Pancreas (tissue), 10 donors: Measurements from ENCODE around the gene TTC39B. TPM values are rescaled to one million over a fixed set of nuclear protein-coding genes. Genes with fewer than 3 reads are reported as not detected.

Experiments
- ATAC-seq, 4 donors: fragments of 200-7000 bp; cut with Tn5 transposase; one replicate each; pipeline versions ENCODE4 v1.8.0 to v1.9.1; 2020; ENCODE audit warnings: mild to moderate bottlenecking in 4 of 4, moderate library complexity in 4 of 4
- DNase-seq, 6 donors: peaks; one replicate each; pipeline ENCODE4 v3.0.0-alpha.2; 2020
- FAIRE-seq: peaks from 2 replicates; lab custom pipeline; 2012; peaks lifted over from hg19 to GRCh38; lab: Jason Lieb, UNC
- H3K27ac ChIP-seq, 4 donors: fragments of 200-600 bp; sonication (generic); 1 replicate in 3 of 4; 2 replicates in 1 of 4; pipeline versions ENCODE4 v1.5.0 to v1.8.0; 2020
- H3K27me3 ChIP-seq, 4 donors: fragments of 200-600 bp; one replicate each; pipeline ENCODE4 v1.8.0; 2021
- H3K36me3 ChIP-seq, 3 donors: fragments of 200-600 bp; sonication (generic) in 1 of 3; one replicate each; pipeline versions ENCODE4 v1.5.0 to v1.8.0; 2020 to 2021
- H3K4me1 ChIP-seq, 3 donors: fragments of 200-600 bp; one replicate each; pipeline ENCODE4 v1.8.0; 2021
- H3K4me3 ChIP-seq, 4 donors: fragments of 200-600 bp; sonication (generic) in 2 of 4; one replicate each; pipeline versions ENCODE4 v1.5.0 to v1.8.0; 2020 to 2021
- H3K9me3 ChIP-seq, 4 donors: fragments of 200-600 bp; one replicate each; pipeline ENCODE4 v1.8.0; 2021
- WGBS, 2 donors: extraction: QIAGEN DNeasy Blood & Tissue Kit; methylation state at CpG; one replicate each; pipeline ENCODE4 v1.1.7; 2013; 5-methylcytosine and 5-hydroxymethylcytosine counted together
- intact Hi-C, 3 donors: fragments of 100-400 bp; cut with DNase I; formaldehyde crosslinking; loops; one replicate each; pipeline versions ENCODE4 v1.11.1 to v1.14.2; 2022
- polyA plus RNA-seq, 2 donors: library from polyadenylated mRNA; stranded (reverse); fragments of 200-250 nt; gene quantifications; one replicate each; pipeline ENCODE4 v1.2.3, GENCODE V29; 2013
- total RNA-seq, 6 donors: library from RNA; stranded (reverse); fragmentation: NEBNext Ultra II Directional in 4 of 6; extraction: Animal tissue kit (Norgen Biotek cat#: 25700) in 4 of 6; gene quantifications; one replicate each; pipeline versions ENCODE4 v1.2.1 to v1.2.4, GENCODE V29; 2021 to 2023
- TF ChIP-seq, protein P1 (sequence below), 4 donors: fragments of 200-600 bp; sonication (generic) in 3 of 4; IDR thresholded peaks; one replicate each; pipeline versions ENCODE4 v1.5.0 to v1.8.0; 2021; ENCODE audit warnings: antibody characterized with exemption in 4 of 4
- donor health status: healthy with polysubstance abuse.
- donor health status: DM: no; HTN: no; CAD: no; lungs with moderate emphysema.
- donor health status: DM: no; HTN: no; CAD: no.
- donor health status: control.
- donor health status: control.
- donor health status: Bipolar disorder and iron deficiency.
- donor health status: DM: yes; HTN: yes; CAD: no.
- donor health status: DM: no; HTN: no; CAD: no.
- donor health status: DM: no; HTN: no; CAD: no.
- donor health status: DM: yes; HTN: yes; CAD: no.

The TTC39B gene
- total and polyA plus RNA-seq, 8 donors = 1.5 to 12.1 (median 5.1) TPM

DNA sequence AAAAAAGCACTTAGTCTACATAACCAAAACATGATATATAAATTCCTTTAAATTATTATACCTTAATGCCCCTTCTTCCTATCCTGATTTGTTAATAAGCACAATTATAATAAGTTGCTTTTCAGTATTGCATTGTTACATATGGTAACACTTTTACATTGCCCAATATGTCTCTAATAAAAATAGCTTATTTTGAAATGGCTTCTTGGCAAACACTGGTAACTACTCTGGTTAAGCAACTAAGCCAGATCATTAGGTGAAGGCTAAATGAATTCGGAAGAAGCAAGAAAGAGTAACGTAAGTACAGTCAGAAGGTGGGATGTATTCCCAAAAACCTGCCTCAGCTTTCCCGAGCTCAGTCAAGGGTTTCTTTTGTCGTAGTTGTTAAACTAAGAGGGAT, 85.3 kb downstream of the TTC39B start:
- DNase-seq (no peak), FAIRE-seq (no peak), ATAC-seq (no peak)
- Histone ChIP-seq H3K9me3 (no peaks in the 10 kb centered on the region), H3K4me3 (no peak overlapping the region), H3K27me3 (no peaks in the 10 kb centered on the region), H3K27ac (no peak overlapping the region), H3K4me1 (no peaks in the 10 kb centered on the region), H3K36me3 (no peaks in the 10 kb centered on the region)
- WGBS, 2 donors = 72 to 81% methylated on average over 4 of the region's 4 CpGs
- TF ChIP-seq, protein P1, sequence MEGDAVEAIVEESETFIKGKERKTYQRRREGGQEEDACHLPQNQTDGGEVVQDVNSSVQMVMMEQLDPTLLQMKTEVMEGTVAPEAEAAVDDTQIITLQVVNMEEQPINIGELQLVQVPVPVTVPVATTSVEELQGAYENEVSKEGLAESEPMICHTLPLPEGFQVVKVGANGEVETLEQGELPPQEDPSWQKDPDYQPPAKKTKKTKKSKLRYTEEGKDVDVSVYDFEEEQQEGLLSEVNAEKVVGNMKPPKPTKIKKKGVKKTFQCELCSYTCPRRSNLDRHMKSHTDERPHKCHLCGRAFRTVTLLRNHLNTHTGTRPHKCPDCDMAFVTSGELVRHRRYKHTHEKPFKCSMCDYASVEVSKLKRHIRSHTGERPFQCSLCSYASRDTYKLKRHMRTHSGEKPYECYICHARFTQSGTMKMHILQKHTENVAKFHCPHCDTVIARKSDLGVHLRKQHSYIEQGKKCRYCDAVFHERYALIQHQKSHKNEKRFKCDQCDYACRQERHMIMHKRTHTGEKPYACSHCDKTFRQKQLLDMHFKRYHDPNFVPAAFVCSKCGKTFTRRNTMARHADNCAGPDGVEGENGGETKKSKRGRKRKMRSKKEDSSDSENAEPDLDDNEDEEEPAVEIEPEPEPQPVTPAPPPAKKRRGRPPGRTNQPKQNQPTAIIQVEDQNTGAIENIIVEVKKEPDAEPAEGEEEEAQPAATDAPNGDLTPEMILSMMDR (IDR thresholded peaks at IDR 0.05) = no peak
- intact Hi-C loops = no loop called here

DNA sequence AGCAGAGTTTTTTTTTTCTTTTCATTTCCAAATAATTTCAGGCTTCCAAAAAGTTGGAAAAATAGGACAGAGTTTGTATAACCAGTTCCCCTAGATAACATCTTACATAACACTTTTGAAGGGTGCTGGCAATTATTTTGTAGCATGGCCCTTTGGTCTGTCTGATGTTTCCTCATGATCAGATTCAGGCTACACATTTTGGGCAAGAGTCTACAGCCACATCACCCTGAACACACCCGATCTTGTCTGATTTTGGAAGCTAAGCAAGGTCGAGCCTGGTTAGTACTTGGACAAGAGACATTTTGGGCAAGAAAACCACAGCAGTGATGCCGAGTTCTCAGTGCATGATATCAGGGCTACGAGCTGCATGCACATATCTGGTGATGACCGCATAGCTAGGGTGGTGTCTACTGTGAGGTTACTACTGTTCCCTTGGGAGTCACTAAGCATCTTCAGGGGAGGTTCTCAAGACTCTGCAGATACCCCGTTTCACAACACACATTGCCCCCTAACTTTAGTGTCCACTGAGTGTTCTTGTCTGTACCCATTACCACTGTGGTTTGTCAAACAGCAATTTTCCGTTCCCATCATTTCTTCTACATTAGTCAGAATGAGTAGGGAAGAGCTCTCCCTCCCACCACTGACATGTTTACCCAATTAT, 86.2 kb downstream of the TTC39B start:
- Histone ChIP-seq H3K27ac (no peak overlapping the region), H3K4me1 (no peaks in the 10 kb centered on the region), H3K4me3 (no peak overlapping the region), H3K36me3 (no peaks in the 10 kb centered on the region), H3K27me3 (no peaks in the 10 kb centered on the region), H3K9me3 (no peaks in the 10 kb centered on the region)
- FAIRE-seq (no peak), ATAC-seq (no peak), DNase-seq (no peak)
- intact Hi-C loops = no loop called here
- TF ChIP-seq, protein P1 (IDR thresholded peaks at IDR 0.05) = no peak
- WGBS, 2 donors = 92% methylated on average over 7 of the region's 7 CpGs

DNA sequence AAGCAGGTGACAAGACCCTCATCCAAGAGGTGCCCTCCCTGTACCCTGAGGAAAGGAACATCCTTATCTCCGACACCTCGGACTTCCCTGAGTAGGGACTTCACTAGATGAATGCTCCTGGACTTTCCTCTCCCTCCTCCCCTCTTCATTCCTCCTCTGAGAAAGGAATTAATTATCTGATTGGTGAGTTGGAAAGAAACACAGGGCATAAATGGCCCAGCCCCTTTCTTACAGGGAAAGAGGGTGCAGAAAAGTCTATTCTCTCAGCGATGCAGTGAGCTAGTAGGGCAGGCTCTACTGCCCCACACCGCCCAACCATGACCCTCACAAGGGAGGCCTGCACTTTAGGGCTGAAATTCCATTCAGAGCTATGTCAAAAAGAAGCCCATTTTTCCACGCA, 87.5 kb downstream of the TTC39B start:
- intact Hi-C loops = loop anchor here in 1 of 3 donors (10.0 kb wide), 1 partner anchor 65 kb away; no protein-coding TSS in a partner anchor
- ATAC-seq = no peak
- H3K36me3 ChIP-seq = no peaks in the 10 kb centered on the region
- no peak for DNase-seq
- TF ChIP-seq, protein P1 (IDR thresholded peaks at IDR 0.05) = no peak
- H3K27me3 ChIP-seq = no peaks in the 10 kb centered on the region
- H3K4me3 ChIP-seq = no peak overlapping the region
- no peaks in the 10 kb centered on the region for H3K9me3 ChIP-seq
- H3K27ac ChIP-seq = no peak overlapping the region
- WGBS, 2 donors = 79 to 86% methylated on average over 5 of the region's 5 CpGs
- no peak for FAIRE-seq
- H3K4me1 ChIP-seq = no peaks in the 10 kb centered on the region

DNA sequence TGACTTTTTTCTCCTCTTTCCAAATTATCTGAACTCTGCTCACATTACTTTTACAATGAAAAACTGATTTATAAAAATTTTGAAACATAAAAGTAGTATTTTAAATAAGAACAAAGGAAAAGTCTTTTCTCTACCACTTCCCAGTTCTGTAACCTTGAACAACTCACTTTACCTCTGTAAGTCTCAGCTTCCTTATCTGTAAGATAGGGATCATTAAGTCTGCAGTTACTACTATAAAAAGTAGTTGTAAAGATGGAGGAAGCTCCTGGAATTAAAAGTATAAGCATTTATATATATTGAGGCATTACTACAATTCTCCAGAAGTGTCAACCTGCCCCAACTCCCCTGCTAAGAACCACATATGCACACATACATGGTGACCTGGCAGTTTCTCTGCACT, 88.0 kb downstream of the TTC39B start:
- DNase-seq (no peak), ATAC-seq (no peak), FAIRE-seq (no peak)
- TF ChIP-seq, protein P1 (IDR thresholded peaks at IDR 0.05) = no peak
- H3K9me3 ChIP-seq = no peaks in the 10 kb centered on the region
- intact Hi-C loops = loop anchor here in 1 of 3 donors (10.0 kb wide), 1 partner anchor 64 kb away; no protein-coding TSS in a partner anchor
- no peaks in the 10 kb centered on the region for H3K27me3 ChIP-seq
- no peak overlapping the region for H3K27ac ChIP-seq
- H3K4me3 ChIP-seq = no peak overlapping the region
- no peaks in the 10 kb centered on the region for H3K4me1 ChIP-seq
- H3K36me3 ChIP-seq = no peaks in the 10 kb centered on the region

DNA sequence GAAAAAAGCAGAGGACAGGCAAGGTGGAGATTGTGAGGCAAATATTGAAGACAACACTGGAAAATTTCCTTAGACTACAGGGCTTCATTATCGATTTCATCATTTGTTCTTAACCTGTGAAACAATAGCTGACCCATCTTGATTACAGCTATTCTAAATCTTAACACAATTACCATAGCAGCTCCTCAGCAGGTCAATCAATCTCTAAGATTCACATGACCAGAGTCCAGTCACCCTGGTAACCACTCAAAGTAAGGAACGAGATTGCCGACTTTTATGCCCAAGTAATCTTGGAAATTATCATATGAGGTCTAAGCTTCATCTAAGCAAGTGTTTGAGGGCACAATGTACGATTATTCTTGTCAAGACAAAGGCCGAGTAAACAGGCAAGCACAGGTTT, 93.8 kb downstream of the TTC39B start:
- FAIRE-seq (no peak), ATAC-seq (no peak), DNase-seq (no peak)
- no peak overlapping the region for H3K27ac ChIP-seq
- no peaks in the 10 kb centered on the region for H3K9me3 ChIP-seq
- intact Hi-C loops = loop anchor here in 1 of 3 donors (10.0 kb wide), 1 partner anchor 58 kb away; no protein-coding TSS in a partner anchor
- H3K4me3 ChIP-seq = no peak overlapping the region
- H3K27me3 ChIP-seq = no peaks in the 10 kb centered on the region
- no peaks in the 10 kb centered on the region for H3K4me1 ChIP-seq
- no peaks in the 10 kb centered on the region for H3K36me3 ChIP-seq
- TF ChIP-seq, protein P1 (IDR thresholded peaks at IDR 0.05) = no peak
- WGBS, 2 donors = 64 to 67% methylated on average over 5 of the region's 5 CpGs
